KMS-11 (cell line): ENCODE measurements around the gene RILPL2.
"Not testable (repeated sequence)": the region's sequence is repeated elsewhere in the genome, so short reads cannot be mapped to it uniquely, and the experiment has no call there.

Experiments used
- H2AFZ ChIP-seq: fragments of 200-600 bp; sonication (generic); 2 replicates; pipeline ENCODE4 v1.6.1; 2016; ENCODE audit warnings: antibody characterized with exemption, mixed run types, low read depth
- H3K27ac ChIP-seq: fragments of 200-600 bp; sonication (generic); 2 replicates; pipeline ENCODE4 v1.6.1; 2016; ENCODE audit warnings: mild to moderate bottlenecking, mixed run types
- H3K27me3 ChIP-seq: fragments of 200-600 bp; sonication (generic); 2 replicates; pipeline ENCODE4 v1.6.1; 2017; ENCODE audit warnings: mild to moderate bottlenecking, low read depth, mixed run types, moderate library complexity; ENCODE audit not compliant: insufficient read depth
- H3K36me3 ChIP-seq: fragments of 200-600 bp; sonication (generic); 2 replicates; pipeline ENCODE4 v1.6.1; 2017; ENCODE audit warnings: mild to moderate bottlenecking, mixed run types; ENCODE audit not compliant: insufficient read depth
- H3K4me1 ChIP-seq: fragments of 200-600 bp; sonication (generic); 2 replicates; pipeline ENCODE4 v1.6.1; 2016; ENCODE audit warnings: mild to moderate bottlenecking, low read depth, mixed run types; ENCODE audit not compliant: poor library complexity, severe bottlenecking
- H3K4me2 ChIP-seq: fragments of 200-600 bp; sonication (generic); 2 replicates; pipeline ENCODE4 v1.7.0; 2016; ENCODE audit warnings: mild to moderate bottlenecking, mixed run types
- H3K4me3 ChIP-seq: fragments of 200-600 bp; sonication (generic); IDR thresholded peaks from 2 replicates; pipeline ENCODE4 v1.6.1; 2017; ENCODE audit warnings: low read depth, low read length, mixed read lengths; ENCODE audit not compliant: insufficient read depth
- H3K79me2 ChIP-seq: fragments of 200-600 bp; sonication (generic); 2 replicates; pipeline ENCODE4 v1.6.1; 2016; ENCODE audit warnings: low read depth, mixed run types; ENCODE audit not compliant: insufficient read depth
- H3K9ac ChIP-seq: fragments of 200-600 bp; sonication (generic); 2 replicates; pipeline ENCODE4 v1.6.1; 2016; ENCODE audit warnings: mild to moderate bottlenecking, mixed run types
- H4K20me1 ChIP-seq: fragments of 200-600 bp; sonication (generic); 2 replicates; pipeline ENCODE4 v1.6.1; 2016; ENCODE audit warnings: mild to moderate bottlenecking, mixed run types; ENCODE audit not compliant: insufficient read depth
- CTCF ChIP-seq: fragments of 200-600 bp; sonication (generic); conservative IDR thresholded peaks from 2 replicates; pipeline ENCODE4 v1.6.1; 2017; ENCODE audit warnings: low read depth, mild to moderate bottlenecking, antibody characterized with exemption, low read length, moderate library complexity, mixed read lengths

RILPL2 gene

GRCh38 chr12:123384994-123385376 is 51.5 kb downstream of the RILPL2 start:
- Histone ChIP-seq H3K4me1 (peaks cover 21% of the 10 kb centered on the region), H3K4me2 (peak overlapping the region; percentile 66), H3K27me3 (no peaks in the 10 kb centered on the region), H3K4me3 (no peak overlapping the region), H3K79me2 (0 out of 2 replicates have a peak, but pooled peaks cover 5% of the 10 kb centered on the region), H3K27ac (no peak overlapping the region), H4K20me1 (no peaks in the 10 kb centered on the region), H3K9ac (no peak overlapping the region), H3K36me3 (no peaks in the 10 kb centered on the region), H2AFZ (no peak overlapping the region)
- TF ChIP-seq CTCF: no peak

DNA sequence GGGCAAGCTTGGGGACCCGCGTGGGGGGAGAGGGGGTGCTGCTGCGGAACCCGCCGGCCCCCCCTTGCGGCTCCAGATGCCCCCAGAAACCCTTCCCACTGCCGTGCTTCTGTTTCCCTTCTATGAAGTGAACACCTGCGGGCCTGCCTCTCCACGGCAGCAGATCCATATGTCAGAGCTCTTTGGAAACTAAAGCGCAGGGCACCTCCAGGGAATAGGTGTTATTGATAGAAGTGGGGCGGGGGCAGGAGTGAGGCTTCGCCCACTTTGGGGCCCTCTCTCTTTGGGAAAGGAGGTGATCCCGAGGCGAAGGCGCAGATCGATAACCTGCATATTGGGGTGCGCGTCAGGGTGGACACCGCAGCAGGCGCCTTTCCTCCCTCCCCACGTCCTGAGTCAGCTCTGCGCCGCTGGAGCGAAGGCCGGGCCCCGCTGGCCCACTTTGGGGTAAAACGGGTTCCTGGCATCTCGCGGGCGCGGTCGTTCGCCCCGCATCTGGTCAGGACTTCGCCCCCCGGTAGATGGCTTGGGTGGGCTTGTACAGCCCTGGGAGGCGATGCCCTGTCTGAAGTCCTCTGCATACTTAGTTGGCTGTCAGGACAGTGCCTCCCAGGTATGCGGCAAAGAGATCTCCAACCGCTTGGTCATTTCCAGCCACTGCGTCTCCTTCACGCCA is 52.0 kb downstream of the RILPL2 start:
- Histone ChIP-seq H4K20me1 (no peaks in the 10 kb centered on the region), H3K27ac (no peak overlapping the region), H3K4me1 (peaks cover 21% of the 10 kb centered on the region), H3K4me3 (no peak overlapping the region), H3K27me3 (no peaks in the 10 kb centered on the region), H3K36me3 (no peaks in the 10 kb centered on the region), H3K79me2 (0 out of 2 replicates have a peak, but pooled peaks cover 5% of the 10 kb centered on the region), H3K4me2 (peak overlapping the region; percentile 66), H2AFZ (peak overlapping the region; percentile 69), H3K9ac (peak overlapping the region; percentile 30; the same call in 1 of the 2 replicates)
- no peak for TF ChIP-seq CTCF

- H3K36me3 ChIP-seq: no peaks in the 10 kb centered on the region
- no peak overlapping the region for H3K9ac ChIP-seq
- no peaks in the 10 kb centered on the region for H3K27me3 ChIP-seq
- H2AFZ ChIP-seq: no peak overlapping the region
- TF ChIP-seq CTCF: no peak
- H3K4me3 ChIP-seq: no peak overlapping the region
- H3K27ac ChIP-seq: no peak overlapping the region
- no peaks in the 10 kb centered on the region for H4K20me1 ChIP-seq
- H3K4me1 ChIP-seq: peaks cover 15% of the 10 kb centered on the region
- H3K4me2 ChIP-seq: no peak overlapping the region
- 0 out of 2 replicates have a peak, but pooled peaks cover 5% of the 10 kb centered on the region for H3K79me2 ChIP-seq
These were observed 53.8 kb downstream of the RILPL2 start for GRCh38 chr12:123382684-123383083.

DNA sequence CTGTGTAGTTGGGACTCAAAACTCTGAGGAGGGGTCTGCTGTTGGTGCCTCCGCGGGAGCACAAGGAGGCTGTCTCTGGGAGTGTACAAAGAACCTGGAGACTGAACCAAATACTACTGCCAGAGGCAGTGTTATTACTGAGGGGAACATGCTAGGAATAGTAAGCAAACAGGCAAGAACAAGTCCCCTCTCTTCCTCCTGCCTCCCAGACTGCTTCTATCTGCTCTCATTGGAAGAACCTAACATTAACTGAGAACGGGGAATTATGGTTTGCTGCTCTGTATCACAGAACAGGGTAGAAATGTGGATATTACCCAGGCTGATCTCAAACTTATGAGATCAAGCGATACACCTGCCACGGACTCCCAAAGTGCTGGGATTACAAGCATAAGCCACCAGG is 57.1 kb downstream of the RILPL2 start:
- no peaks in the 10 kb centered on the region for H4K20me1 ChIP-seq
- H3K27ac ChIP-seq: no peak overlapping the region
- no peaks in the 10 kb centered on the region for H3K36me3 ChIP-seq
- no peak overlapping the region for H3K9ac ChIP-seq
- no peaks in the 10 kb centered on the region for H3K79me2 ChIP-seq
- H2AFZ ChIP-seq: no peak overlapping the region
- H3K4me2 ChIP-seq: no peak overlapping the region
- no peak for TF ChIP-seq CTCF
- H3K4me1 ChIP-seq: no peaks in the 10 kb centered on the region
- no peak overlapping the region for H3K4me3 ChIP-seq
- no peaks in the 10 kb centered on the region for H3K27me3 ChIP-seq

DNA sequence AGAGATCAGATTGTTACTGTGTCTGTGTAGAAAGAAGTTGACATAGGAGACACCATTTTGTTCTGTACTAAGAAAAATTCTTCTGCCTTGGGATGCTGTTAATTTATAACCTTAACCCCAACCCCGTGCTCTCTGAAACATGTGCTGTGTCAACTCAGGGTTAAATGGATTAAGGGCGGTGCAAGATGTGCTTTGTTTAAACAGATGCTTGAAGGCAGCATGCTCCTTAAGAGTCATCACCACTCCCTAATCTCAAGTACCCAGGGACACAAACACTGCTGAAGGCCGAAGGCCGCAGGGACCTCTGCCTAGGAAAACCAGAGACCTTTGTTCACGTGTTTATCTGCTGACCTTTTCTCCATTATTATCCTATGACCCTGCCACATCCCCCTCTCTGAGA is 64.1 kb downstream of the RILPL2 start:
- not testable (repeated sequence) for H3K4me2 ChIP-seq, H4K20me1 ChIP-seq, H3K27ac ChIP-seq, H3K27me3 ChIP-seq, H3K36me3 ChIP-seq, H3K79me2 ChIP-seq, H2AFZ ChIP-seq, H3K4me1 ChIP-seq, H3K4me3 ChIP-seq, H3K9ac ChIP-seq

DNA sequence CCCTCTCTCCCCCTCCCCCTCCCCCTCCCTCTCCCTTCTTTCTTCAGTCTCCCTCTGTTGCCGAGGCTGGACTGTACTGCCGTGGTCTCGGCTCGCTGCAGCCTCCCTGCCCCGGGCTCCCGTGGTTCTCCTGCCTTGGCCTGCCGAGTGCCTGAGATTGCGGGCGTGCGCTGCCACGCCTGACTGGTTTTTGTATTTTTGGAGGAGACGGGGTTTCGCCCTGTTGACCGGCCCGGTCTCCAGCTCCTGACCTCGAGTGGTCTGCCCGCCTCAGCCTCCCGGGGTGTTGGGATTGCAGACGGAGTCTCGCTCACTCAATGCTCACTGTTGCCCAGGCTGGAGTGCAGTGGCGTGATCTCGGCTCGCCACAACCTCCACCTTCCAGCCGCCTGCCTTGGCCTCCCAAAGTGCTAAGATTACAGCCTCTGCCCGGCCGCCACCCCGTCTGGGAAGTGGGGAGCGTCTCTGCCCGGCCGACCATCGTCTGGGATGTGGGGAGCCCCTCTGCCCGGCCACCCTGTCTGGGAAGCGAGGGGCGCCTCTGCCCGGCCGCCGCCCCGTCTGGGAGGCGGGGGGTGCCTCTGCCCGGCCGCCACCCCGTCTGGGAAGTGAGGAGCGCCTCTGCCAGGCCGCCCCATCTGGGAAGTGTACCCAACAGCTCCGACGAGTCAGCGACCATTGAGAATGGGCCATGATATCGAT is 64.7 kb downstream of the RILPL2 start:
- H4K20me1 ChIP-seq, H3K4me1 ChIP-seq, H3K79me2 ChIP-seq, H3K27me3 ChIP-seq, H2AFZ ChIP-seq, H3K9ac ChIP-seq, H3K36me3 ChIP-seq, H3K4me3 ChIP-seq, H3K27ac ChIP-seq, H3K4me2 ChIP-seq: not testable (repeated sequence)
